Hypothalamus (tissue), 51 donors: ENCODE results near the gene RBFA.
"Not testable (repeated sequence)": the region's sequence is repeated elsewhere in the genome, so short reads cannot be mapped to it uniquely, and the experiment has no call there.

ENCODE experiments used
- DNase-seq, 51 donors: peaks; one replicate each; lab custom pipeline; 2025; lab: John Stamatoyannopoulos, UW

The RBFA gene

GRCh38 chr18:80027719-80028118, 6.5 kb upstream of the RBFA start:
- DNase-seq, result not testable (repeated sequence)

GRCh38 chr18:80029690-80030089, 4.5 kb upstream of the RBFA start:
- DNase-seq, result no peak

GRCh38 chr18:80033181-80034067, 810 bp upstream of the RBFA start:
- peak in 20 of 51 donors; percentile 44 to 93 (median 85) for DNase-seq

GRCh38 chr18:80034852-80035406, 695 bp downstream of the RBFA start:
- peak in 1 of 51 donors; percentile 11 for DNase-seq

- no peak for DNase-seq
Measured at GRCh38 chr18:80035997-80036396, 1.8 kb downstream of the RBFA start.

GRCh38 chr18:80037300-80037699, 3.1 kb downstream of the RBFA start:
- no peak for DNase-seq

GRCh38 chr18:80037869-80038630, 3.8 kb downstream of the RBFA start:
- DNase-seq, result peak in 1 of 51 donors; percentile 16

GRCh38 chr18:80040515-80040914, 6.3 kb downstream of the RBFA start:
- no peak for DNase-seq

GRCh38 chr18:80041424-80041823, 7.2 kb downstream of the RBFA start:
- no peak for DNase-seq

- DNase-seq, result no peak
Measured at GRCh38 chr18:80042785-80043184, 8.6 kb downstream of the RBFA start.

GRCh38 chr18:80044072-80044471, 9.8 kb downstream of the RBFA start:
- DNase-seq, result no peak

GRCh38 chr18:80046011-80046410, 11.8 kb downstream of the RBFA start:
- DNase-seq, result no peak

GRCh38 chr18:80046431-80046830, 12.2 kb downstream of the RBFA start:
- DNase-seq, result no peak

GRCh38 chr18:80046961-80047541, 12.8 kb downstream of the RBFA start:
- no peak for DNase-seq

- DNase-seq, result no peak
Measured at GRCh38 chr18:80050797-80051196, 16.6 kb downstream of the RBFA start.

GRCh38 chr18:80056095-80056494, 21.9 kb downstream of the RBFA start:
- no peak for DNase-seq

- DNase-seq, result no peak
Measured at GRCh38 chr18:80059945-80060344, 25.7 kb downstream of the RBFA start.

GRCh38 chr18:80065705-80066104, 31.5 kb downstream of the RBFA start:
- DNase-seq, result no peak

- DNase-seq, result no peak
Measured at GRCh38 chr18:80067321-80067720, 33.1 kb downstream of the RBFA start.

GRCh38 chr18:80067897-80068296, 33.7 kb downstream of the RBFA start:
- DNase-seq, result no peak
